NCI-H187 (cell line): Measurements from ENCODE around the gene AP5B1.
A peak's percentile ranks its signal among the peaks of the same experiment; 100 is the strongest.
"Not testable (repeated sequence)": the region's sequence is repeated elsewhere in the genome, so short reads cannot be mapped to it uniquely, and the experiment has no call there.

Source experiments
- DNase-seq, 2 experiments: peaks; one replicate each; lab custom pipeline; 2025; lab: John Stamatoyannopoulos, UW

AP5B1 gene

DNA sequence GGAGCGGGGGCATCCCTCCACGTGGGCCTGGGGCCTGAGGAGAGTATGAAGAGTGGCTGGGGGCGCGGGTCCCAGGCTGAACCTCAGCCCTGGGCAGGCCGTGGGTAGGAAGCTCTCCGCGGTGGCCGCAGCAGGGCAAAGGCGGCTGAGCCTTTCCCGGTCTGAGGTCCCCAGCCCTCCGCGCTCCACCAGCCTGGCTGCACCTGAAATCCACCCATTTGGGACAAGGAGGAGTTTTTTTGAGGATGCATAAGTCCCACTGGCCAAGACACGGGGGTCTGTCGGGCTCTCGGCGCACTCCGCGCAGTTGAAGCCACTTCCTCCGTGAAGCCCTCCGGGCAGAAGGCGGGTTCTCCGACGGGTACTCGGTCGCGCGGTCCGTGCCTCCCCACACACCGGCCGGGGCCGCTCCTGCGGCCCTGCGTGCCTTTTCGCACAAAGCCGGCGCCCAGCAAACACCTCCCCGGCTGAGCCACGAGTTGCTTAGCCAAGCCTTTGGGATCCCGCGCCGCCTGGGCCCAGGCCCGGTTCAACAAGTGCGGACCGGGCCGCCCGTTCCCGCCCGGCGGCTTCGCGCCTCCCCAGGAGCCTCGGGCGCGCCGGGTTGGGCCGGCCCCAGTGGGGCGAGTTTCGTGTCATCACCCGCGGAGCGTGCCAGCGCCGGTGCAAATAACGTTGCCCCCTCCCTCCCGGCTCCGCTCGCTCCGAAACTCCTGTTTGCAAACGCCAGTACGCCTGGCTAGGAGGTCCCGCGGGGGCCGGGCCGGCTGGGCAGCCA is 5.4 kb upstream of the AP5B1 start:
- DNase-seq = no peak

DNA sequence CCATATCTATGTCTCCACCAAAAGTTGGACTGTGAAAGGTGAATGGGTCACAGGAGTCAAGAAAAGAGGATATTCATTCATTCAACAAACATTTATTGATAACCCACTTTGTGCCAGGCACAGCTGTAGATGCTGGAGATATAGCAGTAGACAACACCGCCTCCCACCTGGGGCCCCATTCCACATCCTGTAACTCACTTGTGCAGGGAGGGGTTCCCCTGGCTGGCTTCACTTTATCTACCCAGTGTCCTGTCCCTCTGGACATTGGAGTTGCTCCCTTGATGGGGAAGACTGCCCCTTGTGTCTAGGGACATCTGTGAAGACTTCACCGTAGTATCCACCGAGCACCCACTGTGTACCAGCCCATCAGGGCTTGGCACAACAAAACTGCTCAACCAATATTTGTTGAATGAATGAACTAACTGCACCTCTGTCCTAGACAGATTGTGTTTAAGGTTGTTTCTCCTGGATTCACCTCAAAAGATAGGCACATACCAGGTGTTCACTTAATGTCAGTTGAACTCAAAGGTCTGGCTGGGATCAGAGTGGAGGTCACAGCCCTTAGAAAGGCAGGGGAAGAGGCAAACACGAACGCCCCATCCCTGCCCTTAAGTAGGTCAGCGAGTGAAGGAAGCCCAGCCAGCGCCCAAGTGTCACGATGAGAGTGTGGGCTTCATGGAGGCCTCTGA is 4.7 kb upstream of the AP5B1 start:
- no peak for DNase-seq

DNA sequence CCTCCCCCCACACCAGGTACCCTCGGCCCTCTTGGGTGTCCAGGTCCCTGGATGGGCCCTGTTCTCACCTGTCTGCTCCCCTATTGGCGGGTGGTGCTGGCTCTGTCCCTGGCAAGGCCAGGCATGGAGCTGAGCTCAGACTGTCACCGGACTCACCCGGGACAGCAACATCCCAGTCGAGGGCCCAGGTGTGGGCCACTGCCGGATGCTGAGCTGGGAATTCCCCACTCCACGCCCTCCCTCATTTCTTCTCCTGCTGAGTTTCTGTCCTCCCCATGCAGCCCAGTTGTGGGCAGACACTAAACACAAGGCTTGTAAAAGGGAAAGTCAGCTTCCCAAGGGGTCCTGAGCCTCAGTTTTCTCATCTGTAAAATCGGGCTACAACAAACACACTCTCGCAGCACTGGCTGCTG is 2.0 kb upstream of the AP5B1 start:
- no peak for DNase-seq

DNA sequence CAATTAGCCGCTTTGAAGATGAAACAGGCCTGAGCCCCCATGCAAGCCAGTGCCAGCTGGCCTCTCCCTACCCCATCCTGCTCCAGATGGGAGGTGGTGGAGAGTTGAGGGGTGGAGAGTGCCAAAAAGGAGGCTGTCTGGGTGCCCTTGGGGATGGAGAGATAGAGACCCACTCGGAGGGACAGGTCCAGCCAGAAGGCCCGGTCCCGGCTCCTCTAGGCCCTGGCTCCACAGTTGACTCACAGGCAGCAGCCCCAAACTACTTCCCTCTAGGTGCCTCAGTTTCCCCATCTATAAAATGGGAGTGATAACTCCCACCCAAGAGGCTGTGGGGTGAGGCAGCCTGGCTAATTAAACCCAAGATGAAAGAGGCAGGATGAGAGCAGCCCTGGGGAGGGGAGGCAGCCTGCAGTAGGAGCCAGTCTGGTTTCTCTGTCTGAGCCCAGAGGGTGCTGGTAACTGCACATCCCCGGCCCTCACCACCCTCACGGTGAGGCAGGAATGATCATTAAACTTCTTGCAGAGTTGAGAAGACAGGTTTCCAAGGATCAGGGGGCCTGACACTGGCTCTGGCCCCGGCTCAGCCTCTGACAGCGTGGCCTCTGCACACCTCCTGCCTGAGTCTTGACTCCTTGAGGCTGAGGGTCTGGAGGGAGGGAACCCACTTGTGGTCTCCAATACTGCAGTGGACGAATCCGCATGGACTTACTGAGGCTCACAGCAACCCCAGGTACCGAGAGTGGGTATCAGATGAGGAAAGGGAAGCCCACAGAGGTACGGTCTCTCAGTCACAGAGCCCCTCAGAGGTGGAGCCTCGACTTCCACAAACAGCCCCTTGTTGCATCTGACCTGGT is 1.4 kb upstream of the AP5B1 start:
- no peak for DNase-seq

DNA sequence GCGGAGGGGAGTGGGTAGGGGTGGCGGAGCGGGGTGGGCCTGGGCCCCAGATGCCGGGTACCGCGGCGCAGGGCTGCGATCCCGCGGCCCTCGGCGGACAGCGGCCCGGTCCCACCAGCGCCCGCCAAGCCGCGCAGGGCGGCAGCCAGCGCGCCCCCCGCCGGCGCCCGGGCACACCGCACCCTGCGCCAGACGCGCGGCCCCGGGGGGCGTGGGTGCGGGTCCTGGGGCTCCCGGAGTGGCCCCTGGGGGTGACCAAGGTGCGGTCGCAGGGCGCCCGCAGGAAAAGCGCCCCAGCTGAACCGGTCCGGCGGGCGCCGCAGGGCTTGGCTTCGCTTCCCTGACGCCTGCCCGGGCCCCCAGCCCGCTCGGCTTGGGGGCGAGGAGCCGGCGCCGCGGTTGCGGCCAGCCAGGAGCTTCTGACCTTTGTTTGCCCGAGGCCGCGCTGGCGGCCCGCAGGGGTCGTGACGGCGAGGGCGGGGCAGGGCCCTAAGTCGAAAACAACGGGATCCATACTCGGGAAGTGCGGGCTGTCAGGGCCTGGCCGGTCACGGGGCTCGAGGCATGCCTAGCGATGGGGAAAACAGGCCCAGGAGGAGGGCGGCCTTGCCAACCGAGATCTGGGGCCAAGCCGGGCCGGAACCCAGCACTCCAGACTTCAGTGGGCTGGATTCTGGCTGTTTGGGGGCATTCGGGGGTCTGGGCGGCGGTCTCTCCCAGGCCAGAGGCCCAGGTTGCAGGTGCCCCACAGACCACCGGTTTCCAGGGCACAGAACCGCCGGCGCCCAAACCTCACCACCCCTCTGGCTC is 581 bp upstream of the AP5B1 start:
- DNase-seq = no peak

DNA sequence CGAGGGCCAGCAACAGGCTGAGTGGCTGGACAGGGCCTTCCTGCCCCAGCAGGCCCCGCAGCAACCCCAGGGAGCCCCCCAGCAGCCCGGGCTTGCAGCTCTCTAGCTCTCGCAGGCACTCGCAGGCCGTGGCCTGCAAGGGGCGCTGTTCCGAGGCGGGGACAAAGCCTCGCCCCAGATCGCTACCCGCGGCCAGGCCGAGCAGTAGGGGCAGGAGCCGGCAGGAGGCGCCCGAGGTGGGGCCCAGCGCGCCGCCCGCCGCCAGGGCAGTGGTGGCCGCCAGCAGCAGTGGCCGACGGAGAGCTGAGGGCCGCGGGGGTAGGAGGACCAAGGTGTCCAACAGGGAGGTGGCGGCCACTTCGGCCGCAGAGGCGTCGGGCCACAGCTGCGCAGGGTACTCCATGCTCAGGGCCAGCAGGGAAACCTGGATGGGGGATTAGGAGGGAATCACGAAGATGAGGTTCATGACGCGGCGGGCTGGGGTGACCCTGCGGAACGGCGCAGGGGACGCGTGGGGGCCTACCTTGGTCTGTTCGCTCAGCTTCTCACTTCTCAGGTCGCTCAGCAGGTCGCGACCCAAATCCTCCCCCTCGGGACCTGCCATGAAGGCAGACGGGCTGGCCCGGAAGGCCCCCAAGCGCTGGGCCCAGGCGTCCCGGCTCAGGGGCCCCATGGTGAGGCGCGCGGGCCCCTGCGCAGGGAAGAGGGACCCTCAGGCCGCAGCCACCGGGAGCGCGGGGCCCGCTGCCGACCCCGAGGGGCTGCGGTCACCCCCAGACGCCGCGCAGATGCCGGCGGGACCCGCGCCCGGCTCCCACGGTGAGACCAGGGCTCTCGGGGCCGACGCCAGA is 632 bp downstream of the AP5B1 start:
- peak; percentile 22 to 28 for DNase-seq

DNA sequence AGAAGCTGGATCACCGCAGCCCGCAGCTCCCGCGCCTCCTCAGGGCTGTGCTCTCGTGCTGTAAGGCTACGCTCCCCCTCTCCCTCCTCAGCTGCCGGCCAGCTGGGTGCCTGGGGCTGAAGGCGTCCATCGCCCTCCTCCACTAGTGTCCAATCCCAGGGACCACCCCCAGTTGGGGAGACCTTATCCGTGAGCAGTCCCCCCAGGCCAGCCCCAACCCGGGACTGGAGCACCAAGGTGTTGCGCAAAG is 1.2 kb downstream of the AP5B1 start:
- no peak for DNase-seq

DNA sequence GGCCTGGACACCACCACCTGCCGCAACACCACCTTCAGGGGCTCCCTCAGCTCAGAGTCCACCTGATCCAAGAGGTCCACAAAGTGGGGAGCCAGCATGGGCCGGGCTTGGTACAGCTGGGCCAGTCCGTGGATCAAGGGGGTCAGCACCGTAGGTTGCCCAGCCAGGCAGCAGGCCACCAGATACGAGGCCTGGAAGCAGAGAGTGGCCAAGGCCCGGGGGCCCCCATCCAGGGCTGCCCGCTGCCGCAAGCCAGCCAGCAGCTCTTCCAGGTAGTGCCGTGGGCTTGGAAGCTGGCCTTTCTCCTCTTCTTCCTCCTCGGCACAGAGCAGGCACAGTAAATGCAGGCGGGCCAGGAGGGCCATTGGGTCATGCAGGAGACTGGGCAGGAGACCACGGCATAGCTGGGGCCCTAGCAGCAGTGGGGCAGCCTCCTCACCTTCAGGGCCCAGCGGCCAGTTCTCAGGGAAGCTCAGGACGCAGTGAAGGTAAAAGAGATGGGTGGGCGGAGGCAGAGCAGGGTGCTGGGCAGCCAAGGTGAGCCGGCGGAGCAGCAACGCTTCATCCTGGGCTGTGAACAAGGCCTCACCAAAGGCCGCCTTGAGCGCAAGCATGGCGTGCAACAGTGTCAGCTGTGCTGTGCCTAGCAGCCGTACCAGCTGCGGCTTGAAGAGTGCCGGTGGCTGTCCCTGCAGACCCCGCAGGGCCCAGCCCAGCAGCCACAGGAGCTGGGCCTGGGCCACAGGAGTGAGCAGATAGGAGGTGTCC is 1.7 kb downstream of the AP5B1 start:
- no peak for DNase-seq

DNA sequence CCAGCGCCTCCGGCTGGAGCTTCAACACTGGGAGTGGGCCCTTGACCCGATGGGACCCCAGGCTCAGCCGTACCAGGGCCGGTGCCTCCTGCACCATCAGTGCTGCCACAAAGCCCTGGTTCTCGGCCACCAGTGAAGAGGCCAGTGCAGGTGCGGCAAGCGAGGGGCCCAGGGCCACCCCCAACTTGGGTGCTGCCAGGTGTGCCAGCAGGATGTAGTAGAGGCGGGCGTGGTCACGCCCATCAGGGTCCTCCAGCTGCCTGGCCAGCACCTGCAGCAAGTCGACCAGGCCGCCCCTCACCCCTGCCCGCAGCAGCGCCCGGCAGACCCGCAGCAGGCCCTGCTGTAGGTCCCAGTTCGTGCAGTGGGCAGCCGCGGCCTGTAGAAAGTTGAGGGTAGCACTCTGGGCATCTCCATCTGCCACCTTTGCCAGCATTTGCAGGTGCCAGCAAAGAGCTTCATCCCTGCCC is 2.3 kb downstream of the AP5B1 start:
- no peak for DNase-seq

DNA sequence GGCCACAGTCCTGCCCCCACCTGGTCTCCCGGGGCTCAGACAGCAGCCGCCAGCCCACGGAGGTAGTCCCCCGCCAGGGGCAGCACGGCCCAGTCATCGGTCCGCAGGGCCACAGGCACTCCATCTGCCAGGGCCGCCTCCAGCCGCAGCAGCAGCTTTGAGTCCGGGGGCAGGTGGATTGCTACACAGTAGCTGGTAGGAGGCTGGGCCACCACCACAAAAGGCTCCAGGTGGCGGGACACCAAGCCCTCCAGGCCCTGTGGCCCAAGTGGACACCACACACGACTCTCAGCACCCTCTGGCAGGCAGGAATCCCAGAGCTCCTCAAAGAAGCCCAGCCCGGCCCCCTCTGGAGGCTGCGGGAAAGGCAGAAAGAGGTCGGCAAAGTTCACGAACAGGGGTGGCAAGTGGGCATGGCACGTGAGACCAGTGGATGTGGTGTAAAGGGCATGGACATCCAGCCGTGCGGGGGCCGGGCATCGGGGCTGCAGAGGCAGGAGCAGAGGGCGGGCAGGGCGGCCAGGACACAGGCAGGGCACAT is 2.9 kb downstream of the AP5B1 start:
- DNase-seq = no peak

DNA sequence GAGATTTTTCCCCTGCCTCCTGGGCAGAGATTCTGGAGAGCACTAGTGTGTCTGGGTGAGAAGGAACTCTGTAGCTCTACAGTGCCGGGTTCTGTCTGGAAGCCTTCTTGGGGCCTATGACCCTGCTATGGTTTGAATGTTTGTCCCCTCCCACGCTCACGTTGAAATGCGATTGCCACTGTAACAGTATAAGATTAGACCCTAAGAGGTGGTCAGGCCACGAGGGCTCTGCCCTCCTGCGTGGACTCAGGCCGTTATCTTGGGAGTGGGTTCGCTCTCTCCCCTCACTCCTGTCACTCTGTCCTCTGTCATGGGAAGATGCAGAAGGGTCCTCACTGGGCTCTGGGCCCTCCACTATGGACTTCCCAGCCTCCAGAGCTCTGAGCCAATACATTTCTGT is 3.5 kb downstream of the AP5B1 start:
- no peak for DNase-seq

DNA sequence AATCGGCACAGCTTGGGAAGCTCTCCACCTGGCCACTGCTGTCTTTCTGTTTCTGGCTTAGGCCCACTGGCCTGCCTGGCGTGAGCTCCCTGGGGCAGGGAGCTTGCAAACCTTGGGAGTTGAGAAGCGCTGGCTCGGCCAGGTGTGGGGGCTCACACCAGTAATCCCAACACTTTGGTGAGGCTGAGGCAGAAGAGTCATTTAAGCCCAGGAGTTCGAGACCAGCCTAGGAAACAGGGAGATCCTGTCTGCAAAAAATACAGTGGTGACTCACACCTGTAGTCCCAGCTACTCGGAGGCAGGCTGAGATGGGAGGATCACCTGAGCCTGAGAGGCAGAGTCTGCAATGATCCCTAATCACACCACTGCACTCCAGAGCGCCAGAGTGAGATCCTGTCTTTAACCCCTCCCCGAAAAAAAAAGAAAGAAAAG is 4.0 kb downstream of the AP5B1 start:
- no peak for DNase-seq

DNA sequence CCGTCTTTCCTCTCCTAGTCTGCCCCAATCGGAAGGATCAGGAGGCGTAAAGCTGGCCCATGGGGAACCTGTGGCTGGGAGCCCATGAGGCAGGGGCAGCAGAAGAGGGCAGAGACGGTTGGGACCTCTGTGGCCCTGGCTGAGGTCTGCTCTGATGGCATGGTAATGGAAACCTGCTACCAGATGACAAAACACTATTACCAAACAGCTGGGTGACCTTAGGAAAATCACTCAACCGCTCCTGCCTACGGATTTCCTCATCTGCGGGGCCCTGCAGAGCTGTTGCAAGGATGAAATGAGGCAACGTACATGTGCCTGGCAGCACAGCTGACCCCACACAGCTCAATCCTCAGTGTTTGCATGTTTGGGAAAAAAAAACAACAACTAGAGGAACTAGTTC is 4.6 kb downstream of the AP5B1 start:
- no peak for DNase-seq

DNA sequence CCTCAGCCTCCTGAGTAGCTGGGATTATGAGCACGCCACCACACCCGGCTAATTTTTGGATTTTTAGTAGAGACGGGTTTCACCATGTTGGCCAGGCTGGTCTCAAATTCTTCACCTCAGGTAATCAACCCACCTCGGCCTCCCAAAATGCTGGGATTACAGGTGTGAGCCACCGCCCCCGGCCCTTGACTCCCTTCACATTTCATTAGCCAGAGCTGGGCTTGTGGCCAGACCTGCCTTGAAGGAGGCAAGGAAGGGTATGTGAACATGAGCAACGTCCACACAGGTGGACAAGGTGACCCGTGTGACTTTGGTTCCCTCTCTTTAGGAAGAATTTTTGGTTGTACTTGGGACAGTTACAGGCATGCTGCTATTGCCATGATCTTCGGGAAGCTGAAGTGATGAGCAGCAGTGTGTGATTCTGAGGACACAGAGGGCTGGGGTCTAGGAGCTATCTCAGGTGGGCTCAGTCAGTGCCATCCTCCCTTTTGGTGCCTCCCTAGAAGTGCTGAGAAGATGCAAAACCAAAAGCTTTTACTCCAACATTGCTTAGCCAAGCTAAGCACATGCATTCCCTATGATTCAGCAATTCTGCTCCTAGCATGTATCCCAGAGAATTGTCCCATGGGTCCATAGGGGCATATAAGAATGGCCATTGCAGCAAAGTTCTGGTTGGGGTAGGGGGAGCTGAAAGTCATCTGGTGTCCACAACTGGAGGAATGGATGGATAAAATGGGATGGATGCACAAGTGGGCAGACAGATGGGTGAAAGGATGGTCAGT is 6.1 kb downstream of the AP5B1 start:
- no peak for DNase-seq

DNA sequence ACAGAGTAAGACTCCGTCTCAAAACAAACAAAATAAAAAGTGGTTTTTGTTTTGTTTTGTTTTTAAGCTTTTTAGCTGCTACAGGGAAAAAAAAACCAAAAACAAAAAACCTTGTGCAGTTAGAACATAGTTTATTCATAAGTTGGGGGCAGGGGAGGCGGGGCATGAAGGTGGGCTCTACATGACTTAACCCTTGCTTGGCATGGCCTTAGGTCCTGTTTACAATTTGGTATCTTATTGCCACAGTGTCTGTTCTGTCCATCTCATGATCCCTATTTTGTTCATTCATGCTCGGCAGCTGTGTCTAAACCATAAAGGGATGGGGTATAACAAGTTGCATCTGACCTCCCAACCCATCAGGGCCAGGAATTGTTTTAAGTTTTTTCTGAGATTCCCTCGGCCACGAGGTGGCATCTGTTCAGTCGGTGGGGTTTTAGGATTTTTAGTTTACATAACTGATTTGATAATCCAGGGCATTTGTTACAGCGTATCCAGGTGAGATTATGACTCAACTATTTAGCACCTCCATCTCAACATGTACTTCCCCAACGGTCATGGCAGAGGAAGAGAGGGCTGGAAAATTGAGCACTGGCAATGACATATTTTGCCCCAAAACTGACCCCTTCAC is 6.9 kb downstream of the AP5B1 start:
- no peak for DNase-seq

DNA sequence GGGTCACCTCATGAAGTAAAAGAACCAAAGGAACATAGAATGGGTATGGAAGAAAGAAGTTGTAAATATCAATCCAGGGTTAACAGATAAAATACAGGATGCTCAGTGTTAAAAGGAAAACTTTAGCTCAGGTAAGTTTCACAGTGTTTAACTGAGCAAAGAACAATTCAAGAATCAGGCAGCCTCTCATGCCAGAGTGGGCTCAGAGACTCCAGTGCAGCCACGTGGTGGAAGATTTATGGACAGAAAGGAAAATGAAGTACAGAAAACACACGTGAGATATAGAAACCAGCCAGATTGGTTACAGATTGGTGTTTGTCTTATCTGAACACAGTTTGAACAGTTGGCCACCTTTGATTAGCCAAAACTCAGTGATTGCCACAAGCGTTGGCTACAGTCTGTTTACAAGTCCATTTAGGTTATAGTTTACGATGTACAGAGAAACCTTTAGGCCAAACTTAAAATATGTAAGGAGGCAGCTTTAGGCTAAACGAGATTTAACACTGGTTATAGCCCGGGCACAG is 9.1 kb downstream of the AP5B1 start:
- no peak for DNase-seq

DNA sequence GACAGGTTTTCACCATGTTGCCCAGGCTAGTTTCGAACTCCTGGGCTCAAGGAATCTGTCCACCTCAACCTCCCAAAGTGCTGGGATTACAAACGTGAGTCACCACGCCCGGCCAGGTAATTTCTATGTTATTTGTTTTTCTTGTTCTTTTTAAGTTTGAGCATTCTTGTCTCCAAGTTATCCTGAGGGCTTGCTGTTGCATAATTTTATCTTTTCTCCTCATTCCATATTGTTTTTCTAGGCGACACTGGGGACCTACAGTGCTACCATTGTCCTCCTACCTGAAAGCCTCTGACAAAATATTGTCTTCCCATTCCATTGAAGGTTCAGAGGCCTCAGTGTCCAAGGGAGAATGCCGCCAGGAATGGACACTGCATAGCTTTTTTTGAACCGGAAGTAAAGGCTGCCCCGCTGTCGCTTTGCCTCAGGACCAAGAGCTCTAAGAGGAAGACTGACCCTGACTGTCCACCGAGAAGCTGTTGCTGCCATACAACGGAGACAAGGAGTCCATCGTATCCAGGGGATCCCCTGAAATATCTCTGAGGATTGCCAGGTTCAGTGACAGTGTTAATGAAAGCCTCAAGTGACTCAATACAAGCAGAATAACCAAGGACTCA is 9.7 kb downstream of the AP5B1 start:
- no peak for DNase-seq

DNA sequence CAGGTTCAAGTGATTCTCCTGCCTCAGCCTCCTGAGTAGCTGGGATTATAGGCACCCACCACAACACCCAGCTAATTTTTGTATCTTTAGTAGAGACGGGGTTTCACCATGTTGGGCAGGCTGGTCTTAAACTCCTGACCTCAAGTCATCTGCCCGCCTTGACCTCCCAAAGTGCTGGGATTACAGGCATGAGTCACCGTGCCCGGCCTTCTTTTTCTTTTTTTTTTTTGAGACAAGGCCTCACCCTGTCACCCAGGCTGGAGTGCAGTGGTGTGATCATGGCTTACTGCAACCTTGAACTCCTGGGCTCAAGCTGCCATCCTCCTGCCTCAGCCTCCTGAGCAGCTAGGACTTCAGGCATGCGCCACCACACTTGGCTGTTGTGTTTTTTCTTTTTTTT is 13.0 kb downstream of the AP5B1 start:
- not testable (repeated sequence) for DNase-seq
